Stimulated activated CD4-positive, alpha-beta T cell treated with anti-CD3 and anti-CD28 coated beads, Interleukin-15, amount 100 ng/mL, for 1 hour (primary cell): ENCODE results near the gene BNIP3.
A peak's percentile ranks its signal among the peaks of the same experiment; 100 is the strongest.

Source experiments
- DNase-seq, 2 donors: peaks; one replicate each; pipeline ENCODE4 v3.0.0-alpha.2; 2020; ENCODE audit warnings: low read depth in 1 of 2, low spot score in 1 of 2

The BNIP3 gene, protein sequence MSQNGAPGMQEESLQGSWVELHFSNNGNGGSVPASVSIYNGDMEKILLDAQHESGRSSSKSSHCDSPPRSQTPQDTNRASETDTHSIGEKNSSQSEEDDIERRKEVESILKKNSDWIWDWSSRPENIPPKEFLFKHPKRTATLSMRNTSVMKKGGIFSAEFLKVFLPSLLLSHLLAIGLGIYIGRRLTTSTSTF

DNA sequence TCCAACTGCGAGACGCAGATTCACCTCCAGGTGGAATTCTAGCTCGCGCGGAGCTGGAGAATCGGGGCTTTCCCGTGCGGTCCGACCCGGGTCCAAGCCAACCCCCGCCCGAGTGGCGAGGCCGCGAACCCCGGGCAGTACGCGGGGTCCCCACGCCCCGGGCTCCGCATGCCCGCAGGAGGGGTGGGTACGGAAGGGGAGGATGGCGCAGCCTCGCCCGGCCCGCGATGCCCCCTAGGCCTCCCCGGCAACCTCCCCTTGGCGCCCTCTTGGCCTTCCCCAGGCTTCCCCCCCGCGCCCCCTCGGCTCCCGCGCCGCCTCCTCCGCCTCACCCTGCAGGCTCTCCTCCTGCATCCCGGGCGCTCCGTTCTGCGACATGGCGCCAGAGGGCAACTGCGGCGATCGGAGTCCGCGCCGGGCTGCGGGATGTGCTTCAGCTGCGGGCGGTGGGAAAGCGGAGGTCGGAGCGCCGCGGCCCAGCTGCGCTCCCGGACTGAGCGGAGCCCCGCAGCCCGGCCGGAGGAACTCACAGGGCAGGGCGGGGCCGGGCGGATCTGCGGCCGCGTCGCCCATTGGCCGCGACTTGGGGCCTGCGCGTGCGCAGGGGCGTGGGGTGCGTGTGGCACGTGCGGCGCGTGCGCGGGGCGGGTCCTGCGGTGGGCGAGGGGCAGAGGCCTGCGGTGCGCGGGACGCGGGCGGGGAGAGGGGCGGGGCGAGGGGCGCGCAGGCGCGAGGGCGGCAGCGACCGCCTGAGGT lies at the start of gene BNIP3:
Gene BNIP3 (minus strand): TSS at position 495 of the 756 bp plus-strand sequence. CDS start 117 bp downstream, at position 378.
- peak; percentile 90 to 99 for DNase-seq

DNA sequence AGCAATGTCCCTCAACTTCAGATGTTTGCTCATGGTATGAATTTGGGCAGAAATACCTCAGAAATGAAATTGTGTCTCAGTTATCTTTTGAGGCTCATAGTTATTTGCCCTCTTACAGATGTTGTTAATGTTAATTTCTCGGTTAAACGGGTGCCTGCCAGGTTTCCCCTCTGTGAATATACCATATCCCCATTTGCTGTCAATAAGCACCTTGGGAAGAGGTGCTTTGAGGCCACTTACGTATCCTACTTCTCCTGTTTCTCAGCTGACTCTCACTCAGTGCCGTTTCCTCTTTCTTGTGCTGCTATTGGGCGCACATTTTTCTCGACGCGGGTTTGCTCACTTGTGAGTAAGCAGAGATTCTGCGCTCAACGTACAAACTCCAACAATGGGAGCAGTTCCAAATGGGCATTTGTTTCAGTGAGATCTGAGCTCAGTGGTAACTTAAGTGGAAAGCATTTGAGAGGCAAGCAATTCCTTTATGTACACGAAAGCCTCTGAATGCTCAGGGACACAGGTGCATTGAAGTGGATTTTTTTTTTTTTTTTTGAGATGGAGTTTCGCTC lies 49.3 kb upstream of the BNIP3 start:
- DNase-seq, result no peak

DNA sequence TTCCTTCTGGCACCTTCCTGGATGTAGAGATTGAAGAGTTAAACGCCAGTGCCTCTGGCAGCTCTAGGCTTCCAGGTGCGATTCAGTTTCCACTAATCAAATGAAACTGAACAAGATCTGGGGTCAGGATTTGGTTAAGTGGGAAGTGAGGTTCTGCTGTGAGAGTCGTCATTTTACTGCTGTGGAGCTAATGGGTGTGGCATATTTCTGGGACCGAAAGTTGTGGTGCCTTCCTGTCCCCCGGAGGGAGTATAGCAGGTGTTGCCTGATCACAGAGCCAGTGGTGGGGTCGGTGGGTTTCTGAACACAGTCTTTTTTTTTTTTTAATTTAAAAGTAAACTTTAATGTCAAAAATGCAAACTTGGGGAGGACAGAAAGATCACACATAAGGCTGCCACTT lies 47.0 kb upstream of the BNIP3 start:
- DNase-seq, result no peak

GRCh38 chr10:132027423-132027983 lies 45.8 kb upstream of the BNIP3 start:
- DNase-seq, result no peak

GRCh38 chr10:132023092-132023811 lies 41.5 kb upstream of the BNIP3 start:
- DNase-seq, result peak; percentile 51 to 72

- DNase-seq, result no peak
These were observed 40.5 kb upstream of the BNIP3 start for GRCh38 chr10:132022241-132022640.

GRCh38 chr10:132021504-132022143 lies 39.9 kb upstream of the BNIP3 start:
- DNase-seq, result no peak

GRCh38 chr10:132021046-132021445 lies 39.3 kb upstream of the BNIP3 start:
- no peak for DNase-seq

DNA sequence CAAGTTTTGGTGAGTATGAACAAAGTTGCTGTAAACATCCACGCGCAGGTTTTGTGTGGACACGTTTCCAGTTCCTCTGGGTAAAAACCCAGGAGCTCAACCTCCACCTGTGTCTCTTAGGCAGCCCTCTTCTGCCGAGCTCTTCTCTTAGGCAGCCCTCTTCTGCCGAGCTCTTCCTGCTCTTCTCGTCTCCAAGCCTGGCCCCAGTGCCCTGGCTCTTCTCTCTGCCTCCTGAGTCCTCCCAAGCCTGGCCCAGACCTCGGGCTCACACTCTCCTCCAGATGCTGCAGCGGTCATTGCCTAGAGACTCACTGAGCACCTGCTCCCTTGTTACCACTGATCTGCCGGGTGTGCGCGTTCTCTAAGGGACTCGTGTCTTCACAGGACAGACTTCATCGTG lies 38.7 kb upstream of the BNIP3 start:
- DNase-seq, result no peak

GRCh38 chr10:132019366-132019765 lies 37.6 kb upstream of the BNIP3 start:
- no peak for DNase-seq

DNA sequence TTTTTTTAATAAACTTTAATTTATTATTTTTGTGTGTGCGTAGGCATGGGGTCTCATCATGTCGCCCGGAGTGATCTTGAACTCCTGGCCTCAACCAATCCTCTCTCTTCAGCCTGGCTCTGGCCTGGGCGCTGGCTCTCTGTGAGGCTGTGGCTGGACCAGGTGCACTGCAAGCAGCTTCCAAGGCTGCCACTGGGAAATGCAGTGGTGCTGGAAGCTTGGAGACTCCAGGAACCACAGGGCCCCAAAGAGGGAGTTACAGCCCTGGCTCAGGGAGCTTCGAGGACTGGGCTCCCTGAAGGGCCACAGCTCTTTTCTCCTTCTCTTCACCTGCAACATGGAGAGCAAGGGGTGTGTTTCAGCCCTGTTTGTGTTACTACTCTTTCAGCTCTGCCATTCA lies 36.7 kb upstream of the BNIP3 start:
- DNase-seq, result no peak

DNA sequence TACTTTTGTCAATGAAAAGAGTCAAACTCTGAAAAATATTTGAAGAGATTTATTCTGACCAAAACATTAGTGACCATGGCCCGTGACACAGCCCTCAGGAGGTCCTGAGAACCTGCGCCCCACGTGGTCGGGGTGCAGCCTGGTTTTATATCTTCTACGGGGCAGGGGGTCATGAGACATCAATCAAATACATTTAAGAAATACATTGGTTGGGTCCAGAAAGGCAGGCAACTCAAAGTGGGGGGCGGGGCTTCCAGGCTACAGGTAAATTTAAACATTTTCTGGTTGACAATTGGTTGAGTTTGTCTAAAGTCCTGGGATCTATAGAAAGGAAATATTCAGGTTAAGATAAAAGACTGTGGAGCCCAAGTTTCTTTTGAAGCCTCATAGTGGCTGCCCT lies 34.8 kb upstream of the BNIP3 start:
- no peak for DNase-seq

DNA sequence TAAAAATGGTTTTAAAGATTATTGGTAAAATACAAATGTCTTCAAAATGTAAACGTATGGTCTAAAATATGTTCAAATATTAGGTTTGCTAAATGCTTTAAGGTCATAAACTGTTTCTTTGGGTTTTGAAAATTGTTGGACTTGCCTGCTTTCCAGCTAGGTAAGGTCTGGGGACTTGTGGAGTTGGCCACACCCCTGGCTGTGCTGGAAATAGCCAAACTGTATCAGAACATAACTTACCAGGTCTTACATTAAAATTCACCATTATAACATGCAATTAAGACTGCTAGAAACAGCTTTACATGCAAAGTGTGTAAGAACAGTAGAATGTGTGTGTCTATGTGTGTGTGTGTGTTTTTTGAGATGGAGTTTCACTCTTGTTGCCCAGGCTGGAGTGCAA lies 29.7 kb upstream of the BNIP3 start:
- no peak for DNase-seq

DNA sequence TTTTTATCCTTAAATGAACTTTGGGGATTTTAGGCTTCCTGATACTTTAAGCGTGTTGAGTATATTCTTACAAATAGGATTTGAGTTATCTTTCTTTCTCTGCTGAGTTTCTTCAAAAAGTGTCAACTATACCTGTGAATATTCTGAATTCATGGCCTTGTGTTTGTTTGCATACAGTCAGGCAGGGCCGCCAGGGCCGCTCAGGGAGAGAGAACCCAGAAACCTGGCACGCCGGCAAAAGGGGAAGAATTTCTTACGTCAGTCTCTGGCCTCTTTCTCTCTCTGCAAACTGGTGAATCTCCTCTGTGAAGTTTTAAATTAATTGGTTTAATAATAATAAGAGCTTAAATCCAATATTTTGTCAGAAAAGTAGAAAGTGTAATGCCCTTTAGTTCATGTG lies 29.3 kb upstream of the BNIP3 start:
- no peak for DNase-seq

GRCh38 chr10:132010483-132010882 lies 28.8 kb upstream of the BNIP3 start:
- DNase-seq, result no peak

- DNase-seq, result no peak
These were observed 27.9 kb upstream of the BNIP3 start for GRCh38 chr10:132009575-132009974.

- DNase-seq, result no peak
These were observed 26.0 kb upstream of the BNIP3 start for GRCh38 chr10:132007681-132008080.

GRCh38 chr10:132006966-132007365 lies 25.2 kb upstream of the BNIP3 start:
- no peak for DNase-seq

- DNase-seq, result no peak
These were observed 23.4 kb upstream of the BNIP3 start for GRCh38 chr10:132005147-132005546.

DNA sequence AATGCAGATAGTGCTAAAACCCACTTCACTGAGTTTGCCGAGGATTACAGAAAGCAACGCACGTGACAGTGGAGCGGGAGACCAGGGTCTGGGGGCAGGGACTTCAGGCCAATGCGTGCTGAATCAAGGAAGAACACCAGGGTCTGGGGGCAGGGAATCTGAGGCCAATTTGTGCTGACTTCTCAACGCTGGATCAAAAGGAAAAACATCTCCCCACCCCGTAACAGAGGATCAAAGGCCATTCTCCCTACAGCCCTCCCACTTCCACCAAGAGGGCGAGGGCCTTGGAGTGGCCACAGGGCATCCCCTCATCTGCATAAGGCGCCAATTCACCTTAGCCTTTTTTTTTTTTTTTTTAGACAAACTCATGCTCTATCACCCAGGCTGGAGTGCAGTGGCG lies 22.3 kb upstream of the BNIP3 start:
- no peak for DNase-seq

- no peak for DNase-seq
These were observed 21.7 kb upstream of the BNIP3 start for GRCh38 chr10:132003282-132003924.
